DND-41 (cell line): ENCODE data around the gene ASPSCR1.

Experiments
- ATAC-seq: fragments of 200-7000 bp; cut with Tn5 transposase; 3 replicates; pipeline ENCODE4 v1.9.1; 2021; ENCODE audit warnings: low read depth; ENCODE audit not compliant: insufficient read depth
- DNase-seq: peaks from one replicate; pipeline ENCODE4 v3.0.0-alpha.2; 2020
- H2AFZ ChIP-seq: 2 replicates; pipeline ENCODE4 v1.6.0; 2012; ENCODE audit warnings: low read depth, low read length
- H3K27ac ChIP-seq: 2 replicates; pipeline ENCODE4 v1.5.1; 2012; ENCODE audit warnings: low read length, inconsistent platforms
- H3K27me3 ChIP-seq: fragments of 200-600 bp; sonication (generic); 2 replicates; pipeline ENCODE4 v1.6.0; 2012; ENCODE audit warnings: low read length, mild to moderate bottlenecking, inconsistent platforms; ENCODE audit not compliant: insufficient read depth, poor library complexity
- H3K36me3 ChIP-seq: 2 replicates; pipeline ENCODE4 v1.5.1; 2012; ENCODE audit warnings: low read length, inconsistent platforms; ENCODE audit not compliant: insufficient read depth
- H3K4me1 ChIP-seq: 2 replicates; pipeline ENCODE4 v1.5.1; 2012; ENCODE audit warnings: mild to moderate bottlenecking, low read length; ENCODE audit not compliant: insufficient read depth
- H3K4me2 ChIP-seq: 2 replicates; pipeline ENCODE4 v1.6.0; 2012; ENCODE audit warnings: mild to moderate bottlenecking, moderate library complexity, low read length, inconsistent platforms; ENCODE audit not compliant: insufficient read depth
- H3K4me3 ChIP-seq, 2 experiments: fragments of 200-600 bp in 1 of 2; shearing (Covaris generic) in 1 of 2; 2 replicates each; pipeline ENCODE4 v1.5.1; 2012 to 2016; ENCODE audit warnings: inconsistent platforms in 2 of 2, low read length in 2 of 2, mild to moderate bottlenecking in 2 of 2, low read depth in 1 of 2, moderate library complexity in 1 of 2
- H3K79me2 ChIP-seq: 2 replicates; pipeline ENCODE4 v1.6.0; 2012; ENCODE audit warnings: low read length, inconsistent platforms; ENCODE audit not compliant: insufficient read depth
- H3K9ac ChIP-seq: 2 replicates; pipeline ENCODE4 v1.6.0; 2012; ENCODE audit warnings: low read depth, mild to moderate bottlenecking, inconsistent platforms, low read length, moderate library complexity
- H3K9me3 ChIP-seq: 2 replicates; pipeline ENCODE4 v1.5.1; 2012; ENCODE audit warnings: low read length, moderate library complexity, mild to moderate bottlenecking, inconsistent platforms; ENCODE audit not compliant: insufficient read depth, severe bottlenecking
- H4K20me1 ChIP-seq: 2 replicates; pipeline ENCODE4 v1.6.0; 2012; ENCODE audit warnings: low read length; ENCODE audit not compliant: insufficient read depth
- CTCF ChIP-seq: IDR thresholded peaks from 2 replicates; pipeline ENCODE4 v1.5.1; 2012; ENCODE audit warnings: borderline replicate concordance, low read length, moderate library complexity, mild to moderate bottlenecking; ENCODE audit not compliant: poor library complexity, severe bottlenecking; ENCODE audit errors: extremely low read depth
- EZH2 ChIP-seq: IDR thresholded peaks from 3 replicates; pipeline ENCODE4 v1.6.1; 2012; ENCODE audit warnings: borderline replicate concordance, low read depth, mild to moderate bottlenecking, moderate library complexity, low read length, inconsistent platforms; ENCODE audit not compliant: severe bottlenecking

ASPSCR1 gene

DNA sequence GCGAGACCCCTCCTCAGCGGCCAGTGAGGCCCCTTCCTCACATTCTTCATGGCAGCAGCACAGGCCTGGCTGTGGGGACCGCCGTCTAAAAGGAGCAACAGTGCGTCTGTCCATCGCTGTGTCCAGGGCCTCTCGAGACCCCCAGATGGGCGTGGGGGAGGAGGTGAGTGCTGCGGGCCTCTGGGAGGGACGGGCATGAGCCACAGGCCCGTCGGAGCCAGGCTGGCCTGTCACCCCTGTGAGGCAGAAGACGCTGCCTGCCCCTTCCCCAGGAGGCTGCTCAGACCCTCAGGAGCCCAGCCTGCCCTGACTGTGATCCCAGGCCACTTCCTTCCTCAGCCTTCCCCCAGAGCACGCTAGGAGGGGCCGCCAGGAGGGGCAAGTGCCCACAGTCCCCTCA, 38.2 kb upstream of the ASPSCR1 start:
- no peaks in the 10 kb centered on the region for H4K20me1 ChIP-seq
- DNase-seq (no peak), ATAC-seq (no peak)
- no peaks in the 10 kb centered on the region for H3K27me3 ChIP-seq
- no peak overlapping the region for H3K9ac ChIP-seq
- H3K4me2 ChIP-seq: no peak overlapping the region
- no peaks in the 10 kb centered on the region for H3K36me3 ChIP-seq
- H3K79me2 ChIP-seq: no peaks in the 10 kb centered on the region
- H3K9me3 ChIP-seq: no peaks in the 10 kb centered on the region
- no peak for TF ChIP-seq CTCF
- TF ChIP-seq EZH2: no peak
- no peak overlapping the region for H3K27ac ChIP-seq
- no peak overlapping the region for H3K4me3 ChIP-seq
- no peak overlapping the region for H2AFZ ChIP-seq
- no peaks in the 10 kb centered on the region for H3K4me1 ChIP-seq

GRCh38 chr17:81939881-81940385, 37.5 kb upstream of the ASPSCR1 start:
- H2AFZ ChIP-seq: no peak overlapping the region
- ATAC-seq (no peak), DNase-seq (no peak)
- H3K4me3 ChIP-seq: no peak overlapping the region
- H3K9ac ChIP-seq: no peak overlapping the region
- no peak overlapping the region for H3K4me2 ChIP-seq
- no peaks in the 10 kb centered on the region for H3K79me2 ChIP-seq
- no peaks in the 10 kb centered on the region for H3K4me1 ChIP-seq
- no peaks in the 10 kb centered on the region for H3K27me3 ChIP-seq
- no peak overlapping the region for H3K27ac ChIP-seq
- H3K9me3 ChIP-seq: no peaks in the 10 kb centered on the region
- TF ChIP-seq CTCF (no peak), EZH2 (no peak)
- H3K36me3 ChIP-seq: no peaks in the 10 kb centered on the region
- no peaks in the 10 kb centered on the region for H4K20me1 ChIP-seq

- no peak for TF ChIP-seq EZH2
- TF ChIP-seq CTCF: no peak
- Histone ChIP-seq H3K4me3 (no peak overlapping the region), H3K4me1 (no peaks in the 10 kb centered on the region), H3K79me2 (no peaks in the 10 kb centered on the region), H3K9ac (no peak overlapping the region), H3K27ac (no peak overlapping the region), H2AFZ (no peak overlapping the region), H3K27me3 (no peaks in the 10 kb centered on the region), H3K9me3 (no peaks in the 10 kb centered on the region), H4K20me1 (no peaks in the 10 kb centered on the region), H3K36me3 (no peaks in the 10 kb centered on the region), H3K4me2 (no peak overlapping the region)
- ATAC-seq: no peak; the same call in 2 of the 3 replicates
- no peak for DNase-seq
These were observed 36.6 kb upstream of the ASPSCR1 start for GRCh38 chr17:81940538-81941483.
